GM19455 (cell line): ENCODE data around the gene CIB1.

Experiments used
- ATAC-seq: cut with Tn5 transposase; IDR thresholded peaks from one replicate; pipeline ENCODE4 v1.9.1; 2021; ENCODE audit not compliant: unreplicated experiment

CIB1 gene

DNA sequence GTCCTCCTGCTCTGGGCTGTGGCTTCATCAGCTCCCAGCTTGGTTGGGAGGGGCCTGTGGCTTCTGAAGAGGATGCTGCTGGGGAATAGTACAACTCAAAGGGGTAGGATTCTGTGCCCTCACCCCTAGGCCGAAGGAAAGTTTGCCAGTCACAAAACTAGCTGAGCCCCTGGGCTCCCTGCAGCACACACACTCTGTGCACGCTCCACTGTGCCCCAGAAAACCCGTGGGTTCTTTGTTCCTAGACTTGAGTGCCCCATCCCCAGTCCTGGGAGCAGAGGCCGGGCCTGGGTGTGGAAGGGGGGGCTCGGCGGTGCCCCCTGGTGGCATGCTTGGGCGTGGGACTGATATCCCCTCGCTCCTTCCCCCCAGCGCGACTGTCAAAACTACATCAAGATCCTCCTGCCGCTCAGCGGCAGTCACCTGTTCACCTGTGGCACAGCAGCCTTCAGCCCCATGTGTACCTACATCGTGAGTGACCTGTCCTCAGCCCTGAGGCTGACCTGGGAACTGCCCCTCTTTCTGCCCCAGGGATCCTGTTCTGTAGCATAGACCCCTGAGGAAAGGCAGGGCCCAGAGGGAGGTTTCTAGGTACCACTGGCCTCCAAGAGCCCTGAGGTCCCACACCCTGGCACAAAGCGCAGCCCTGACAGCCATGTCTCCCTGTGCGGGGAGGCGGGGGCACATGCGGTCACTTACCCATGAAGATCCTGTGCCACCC lies 14.2 kb downstream of the CIB1 start:
- no peak for ATAC-seq

DNA sequence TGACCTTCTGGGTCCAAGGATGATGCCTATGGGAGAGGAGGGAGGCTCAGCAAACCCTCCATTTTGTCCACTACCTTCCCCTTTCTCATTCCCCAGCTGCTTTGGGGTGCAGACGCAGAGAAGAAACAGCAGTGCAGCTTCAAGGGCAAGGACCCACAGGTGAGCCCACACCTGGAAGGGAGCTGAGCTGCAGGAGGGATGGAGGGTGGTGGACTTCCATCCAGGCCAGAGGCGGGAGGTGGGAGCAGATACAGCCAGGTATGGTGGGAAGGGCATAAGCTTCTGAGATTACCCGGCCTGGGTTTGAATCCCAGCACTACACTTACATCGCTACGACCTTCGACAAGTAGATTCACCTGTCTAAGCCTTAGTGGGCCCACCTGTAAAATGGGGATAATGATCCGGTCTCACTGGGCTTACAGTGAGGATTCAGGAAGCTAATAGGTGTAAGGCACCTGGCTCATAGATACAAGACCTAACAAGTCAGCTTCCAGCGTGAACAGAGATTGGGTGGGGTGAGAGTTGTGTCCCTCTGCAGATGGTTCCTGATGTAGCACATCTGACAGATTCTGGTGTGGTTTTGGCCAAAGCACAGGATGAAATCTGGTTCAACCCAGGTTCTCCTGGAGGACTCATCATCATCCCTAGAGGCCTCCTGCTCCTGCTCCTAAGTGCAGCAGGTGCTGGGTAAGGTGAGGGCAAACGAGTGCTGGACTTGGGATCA lies 15.9 kb downstream of the CIB1 start:
- ATAC-seq: no peak

GRCh38 chr15:90214553-90215196 lies 19.1 kb downstream of the CIB1 start:
- no peak for ATAC-seq

GRCh38 chr15:90213818-90214204 lies 19.9 kb downstream of the CIB1 start:
- ATAC-seq: no peak

- ATAC-seq: no peak
These were observed 20.5 kb downstream of the CIB1 start for GRCh38 chr15:90213122-90213817.

DNA sequence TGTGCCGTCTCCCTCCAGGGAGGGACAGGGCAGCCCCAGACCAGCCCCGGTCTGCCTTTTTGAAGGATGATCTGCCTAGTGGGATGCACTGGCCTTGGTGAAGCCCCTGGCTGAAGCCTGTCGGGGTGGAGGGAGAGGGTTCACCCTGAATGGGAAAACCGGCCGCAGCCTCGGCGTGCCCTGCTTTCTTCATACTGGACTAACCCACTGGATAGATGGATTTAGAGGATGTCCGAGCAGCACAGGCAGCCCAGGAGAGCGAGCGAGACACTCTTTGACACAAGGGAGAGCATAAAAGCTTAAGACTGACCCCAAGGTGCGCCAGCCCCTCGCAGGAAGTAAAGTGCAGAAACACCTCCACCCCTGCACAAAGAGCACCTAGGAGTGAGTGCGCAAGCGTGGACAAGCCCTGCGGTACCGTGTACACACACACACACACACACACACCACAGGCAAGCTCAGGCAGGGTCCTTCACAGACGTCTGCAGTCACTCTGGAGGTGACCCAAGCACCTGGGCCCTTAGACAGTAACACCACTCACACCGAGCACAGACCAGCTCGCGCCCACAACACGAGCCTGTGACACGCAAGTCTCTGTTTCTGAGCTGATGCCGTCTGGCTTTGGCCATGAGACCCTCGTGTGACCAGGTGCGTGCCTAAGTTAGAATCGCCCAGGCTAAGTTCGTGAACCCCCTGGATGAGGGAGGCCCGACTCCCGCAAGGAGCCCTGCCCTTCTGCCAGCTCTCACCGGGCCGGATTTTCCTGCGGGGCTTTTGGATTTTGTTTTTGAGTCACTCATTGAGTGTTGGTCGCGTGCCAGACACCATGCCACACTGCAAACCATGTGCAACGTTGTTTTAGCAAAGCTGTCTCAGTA lies 21.3 kb downstream of the CIB1 start:
- no peak for ATAC-seq

DNA sequence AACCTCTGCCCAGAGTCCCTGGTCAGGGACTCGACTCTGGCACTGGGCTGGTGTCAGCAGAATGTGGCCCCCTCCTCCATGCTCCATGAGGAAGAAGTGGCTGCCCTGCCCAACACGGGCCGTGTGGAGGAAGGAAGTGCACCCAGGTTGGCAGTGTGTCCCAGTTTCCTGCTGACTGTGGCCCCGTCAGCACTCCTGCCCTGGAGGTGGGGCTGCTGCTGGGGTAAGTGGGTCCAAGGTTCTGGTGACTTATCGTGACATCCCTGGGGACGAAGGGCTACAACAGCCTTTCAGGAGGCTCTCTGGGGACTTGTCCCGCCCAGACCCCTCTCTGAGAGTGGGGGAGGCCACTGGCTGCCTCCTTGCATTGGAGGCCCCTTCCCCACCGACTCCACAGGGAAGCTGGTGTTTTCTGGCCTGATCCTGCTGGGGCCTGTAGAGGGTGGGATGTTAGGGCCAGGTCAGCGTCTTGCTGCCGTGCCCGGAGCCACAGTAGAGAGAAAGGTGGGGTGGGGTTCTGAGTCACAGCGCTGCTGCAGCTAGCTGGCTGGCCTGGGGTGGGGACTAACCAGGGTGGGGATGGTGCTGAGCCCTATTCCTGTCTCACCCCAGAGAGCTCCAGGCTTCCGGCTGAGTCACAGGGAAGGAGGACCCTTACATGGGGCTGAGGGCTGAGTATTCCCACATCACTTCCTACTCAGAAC lies 22.1 kb downstream of the CIB1 start:
- ATAC-seq: no peak

DNA sequence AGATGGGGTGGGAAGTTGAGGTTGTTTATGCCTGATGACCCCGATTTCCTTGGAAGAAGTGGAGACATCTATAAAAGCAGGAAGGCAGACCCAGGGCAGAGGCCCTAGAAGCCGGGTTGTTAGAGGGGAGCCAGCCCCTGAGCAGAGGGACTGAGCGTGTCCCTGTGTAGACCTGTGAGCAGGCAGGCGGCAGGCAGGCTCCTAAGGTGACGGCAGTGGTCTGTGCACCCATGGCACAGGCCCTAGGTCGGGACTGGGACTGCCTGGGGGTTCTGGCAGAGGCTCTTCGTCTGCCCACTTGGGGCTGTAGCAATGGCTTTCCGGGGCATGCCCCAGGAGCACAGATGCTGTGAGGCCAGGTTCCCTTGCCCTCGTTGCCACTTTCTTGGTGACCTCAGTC lies 22.7 kb downstream of the CIB1 start:
- no peak for ATAC-seq

GRCh38 chr15:90210593-90210992 lies 23.1 kb downstream of the CIB1 start:
- no peak for ATAC-seq

DNA sequence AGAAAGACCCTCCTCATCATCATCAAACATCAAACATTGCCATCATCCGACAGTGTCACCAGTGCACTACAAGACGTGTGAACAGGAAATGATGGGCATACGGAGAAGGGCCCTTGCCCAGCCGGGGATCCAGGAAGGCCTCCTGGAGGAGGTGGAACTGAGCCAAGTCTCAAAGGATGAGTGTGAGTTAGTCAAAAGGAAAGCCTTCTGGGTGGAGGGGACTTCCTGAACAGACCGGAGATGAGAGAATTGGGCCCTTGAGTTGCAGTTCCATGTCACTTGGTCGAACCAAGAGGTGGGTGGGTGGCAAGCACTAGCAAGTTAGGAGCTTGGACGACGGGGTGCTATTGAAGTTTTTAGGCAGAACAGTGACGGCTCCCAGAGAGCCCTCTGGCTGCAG lies 24.1 kb downstream of the CIB1 start:
- ATAC-seq: no peak

DNA sequence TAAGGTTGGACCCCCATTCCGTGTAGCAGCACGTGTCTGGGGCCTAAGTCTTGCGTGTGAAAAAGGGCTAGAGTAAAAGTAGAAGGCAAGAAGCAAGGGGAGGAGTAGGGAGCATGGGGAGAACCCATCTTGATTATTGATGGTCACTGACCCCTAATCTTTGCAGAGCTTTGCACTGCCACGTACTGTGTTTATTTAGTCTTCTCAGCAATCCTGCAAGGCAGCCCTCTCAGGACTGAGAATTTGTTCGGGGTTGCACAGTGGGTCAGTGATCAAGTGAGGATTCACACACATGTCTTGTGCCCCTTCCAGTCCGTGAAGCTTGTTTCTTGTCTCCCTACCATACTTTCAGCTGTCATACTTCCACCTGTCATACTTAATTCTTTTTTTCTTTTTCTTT lies 25.4 kb downstream of the CIB1 start:
- ATAC-seq: no peak

GRCh38 chr15:90207252-90207651 lies 26.5 kb downstream of the CIB1 start:
- no peak for ATAC-seq

DNA sequence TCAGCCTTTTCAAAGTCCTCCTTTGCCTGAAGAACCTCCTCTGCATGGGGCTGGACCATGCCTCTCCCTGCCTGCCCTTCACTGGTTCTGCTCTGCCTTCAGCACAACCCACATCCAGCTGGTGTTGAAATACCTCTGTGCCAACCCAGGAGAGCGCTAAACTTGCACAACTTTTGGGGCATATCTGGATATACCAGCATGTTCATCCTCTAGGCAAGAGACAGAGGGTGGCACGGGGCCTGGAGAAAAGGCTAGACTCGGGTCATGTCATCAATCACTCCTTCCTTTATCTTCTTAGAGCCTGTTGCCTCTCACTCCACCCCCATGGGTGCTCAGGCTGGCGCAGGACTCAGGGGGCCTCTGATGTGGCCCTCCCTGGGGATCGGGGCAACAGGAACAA lies 27.9 kb downstream of the CIB1 start:
- no peak for ATAC-seq

- ATAC-seq: no peak
These were observed 28.5 kb downstream of the CIB1 start for GRCh38 chr15:90205050-90205848.

DNA sequence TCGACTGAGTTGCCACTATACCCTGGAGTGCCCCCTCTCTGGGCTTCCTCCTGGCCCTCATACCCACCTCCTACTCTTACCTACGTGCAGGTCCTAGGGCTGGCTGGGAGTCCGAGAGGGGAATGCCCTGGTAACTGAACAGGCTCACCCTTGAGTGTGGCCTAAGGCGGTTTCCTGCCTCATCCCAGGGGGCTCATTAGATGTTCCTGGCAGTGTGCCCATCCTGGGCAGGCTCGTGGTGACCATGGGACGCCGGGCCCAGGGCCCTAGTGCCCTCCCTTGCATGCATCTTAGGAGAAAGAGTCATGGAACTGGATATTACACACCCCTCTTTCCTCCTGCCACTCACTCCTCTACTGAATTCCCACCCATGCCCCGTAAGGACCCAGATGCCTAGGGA lies 29.8 kb downstream of the CIB1 start:
- no peak for ATAC-seq

- no peak for ATAC-seq
These were observed 30.3 kb downstream of the CIB1 start for GRCh38 chr15:90203473-90203872.

GRCh38 chr15:90202929-90203328 lies 30.8 kb downstream of the CIB1 start:
- no peak for ATAC-seq

GRCh38 chr15:90201944-90202375 lies 31.8 kb downstream of the CIB1 start:
- ATAC-seq: no peak
